GM12878 (cell line): ENCODE results near the gene NHSL2. TPM values are rescaled to one million over a fixed set of nuclear protein-coding genes. Genes with fewer than 3 reads are reported as not detected.

Experiments used
- ATAC-seq: fragments of 200-7000 bp; cut with Tn5 transposase; 3 replicates; pipeline ENCODE4 v1.9.1; 2020; ENCODE audit warnings: mild to moderate bottlenecking, moderate library complexity
- BruUV-seq: library from RNA; stranded (reverse); fragments of 400-500 nt; replicated peaks from 2 replicates; lab custom pipeline; 2021; lab: Mats Ljungman, UMichigan
- CTCF ChIA-PET: fragments of 300-600 bp; sonication (Branson Sonifier 250); formaldehyde crosslinking; extraction: SDS; loops from one replicate; lab custom pipeline; 2021; ENCODE audit warnings: inconsistent platforms; lab: Yijun Ruan, JAX
- POLR2A ChIA-PET: fragments of 350-600 bp; formaldehyde crosslinking; extraction: SDS; loops from one replicate; lab custom pipeline; 2021; ENCODE audit warnings: inconsistent platforms; lab: Charles Lee
- RAD21 ChIA-PET: fragments of 300-600 bp; sonication (Branson Sonifier 250); formaldehyde crosslinking; loops from one replicate; lab custom pipeline; 2023; ENCODE audit warnings: antibody characterized with exemption; ENCODE audit not compliant: unreplicated experiment; lab: Charles Lee
- SMC1A ChIA-PET: fragments of 300-600 bp; sonication (Branson Sonifier 250); formaldehyde crosslinking; loops from one replicate; lab custom pipeline; 2023; ENCODE audit not compliant: unreplicated experiment, uncharacterized antibody; lab: Charles Lee
- DNase-seq: peaks from one replicate; pipeline ENCODE4 v3.0.0-alpha.2; 2011; ENCODE audit warnings: low read depth, low spot score
- FAIRE-seq: peaks from 3 replicates; lab custom pipeline; 2011; peaks lifted over from hg19 to GRCh38; lab: Jason Lieb, UNC
- H2AFZ ChIP-seq: 2 replicates; pipeline ENCODE4 v1.6.0; 2011; ENCODE audit warnings: low read depth, low read length, control low read depth; ENCODE audit not compliant: control insufficient read depth
- H3K27ac ChIP-seq: 2 replicates; pipeline ENCODE4 v1.5.1; 2011; ENCODE audit warnings: control low read depth; ENCODE audit not compliant: control insufficient read depth, insufficient read depth
- H3K27me3 ChIP-seq, 2 experiments: replicated peaks in 1 of 2; 2 replicates each; pipeline versions ENCODE4 v1.6.0 to v1.6.1; 2011; ENCODE audit warnings: low read length in 1 of 2; ENCODE audit not compliant: control insufficient read depth in 2 of 2, insufficient read depth in 2 of 2
- H3K36me3 ChIP-seq, 2 experiments: 2 replicates each; pipeline ENCODE4 v1.5.1; 2011; ENCODE audit warnings: low read length in 1 of 2; ENCODE audit not compliant: control insufficient read depth in 2 of 2, insufficient read depth in 2 of 2
- H3K4me1 ChIP-seq: 2 replicates; pipeline ENCODE4 v1.6.1; 2011; ENCODE audit warnings: mild to moderate bottlenecking, low read length, moderate library complexity, mixed read lengths; ENCODE audit not compliant: control insufficient read depth, insufficient read depth
- H3K4me2 ChIP-seq: 2 replicates; pipeline ENCODE4 v1.6.0; 2011; ENCODE audit warnings: control low read depth; ENCODE audit not compliant: control insufficient read depth, insufficient read depth
- H3K4me3 ChIP-seq: fragments of 200-600 bp; sonication (generic); 2 replicates; pipeline ENCODE4 v1.5.1; 2016
- H3K79me2 ChIP-seq: 2 replicates; pipeline ENCODE4 v1.6.0; 2011; ENCODE audit warnings: low read length; ENCODE audit not compliant: control insufficient read depth, insufficient read depth
- H3K9ac ChIP-seq: 2 replicates; pipeline ENCODE4 v1.8.0; 2011; ENCODE audit warnings: low read length, control low read depth, mixed read lengths; ENCODE audit not compliant: control insufficient read depth, insufficient read depth
- H3K9me3 ChIP-seq: replicated peaks from 3 replicates; pipeline ENCODE4 v1.5.1; 2011; ENCODE audit warnings: mild to moderate bottlenecking, low read length; ENCODE audit not compliant: control insufficient read depth, insufficient read depth
- H4K20me1 ChIP-seq: 2 replicates; pipeline ENCODE4 v1.6.0; 2011; ENCODE audit not compliant: control insufficient read depth, insufficient read depth
- CEBPB ChIP-seq, 2 experiments: fragments of 150-350 bp in 1 of 2; IDR thresholded peaks; 2 replicates each; pipeline ENCODE4 v1.6.1; 2012 to 2014; ENCODE audit warnings: low read depth in 2 of 2, low read length in 2 of 2, borderline replicate concordance in 1 of 2, inconsistent platforms in 1 of 2
- ETV6 ChIP-seq, 2 experiments: fragments of 450-650 bp in 1 of 2; IDR thresholded peaks in 1 of 2; conservative IDR thresholded peaks in 1 of 2; 2 replicates each; pipeline ENCODE4 v1.6.1; 2014; ENCODE audit warnings: antibody characterized with exemption in 1 of 2, borderline replicate concordance in 1 of 2, low read depth in 1 of 2, mild to moderate bottlenecking in 1 of 2, moderate library complexity in 1 of 2
- JUND ChIP-seq: IDR thresholded peaks from 2 replicates; pipeline ENCODE4 v1.6.1; 2012; ENCODE audit warnings: low read depth, mild to moderate bottlenecking, low read length, improper control_type of control experiment, moderate library complexity
- MXI1 ChIP-seq: fragments of 150-350 bp; IDR thresholded peaks from 2 replicates; pipeline ENCODE4 v1.6.1; 2011; ENCODE audit warnings: low read depth, mild to moderate bottlenecking, inconsistent platforms, low read length, improper control_type of control experiment
- NFXL1 ChIP-seq: fragments of 450-650 bp; IDR thresholded peaks from 2 replicates; pipeline ENCODE4 v1.6.1; 2017; ENCODE audit warnings: antibody characterized with exemption, mild to moderate bottlenecking, borderline replicate concordance
- NFYB ChIP-seq: IDR thresholded peaks from 2 replicates; pipeline ENCODE4 v1.6.1; 2011; ENCODE audit warnings: low read depth, mild to moderate bottlenecking, low read length, improper control_type of control experiment, moderate library complexity; ENCODE audit not compliant: insufficient read depth
- NR2C1 ChIP-seq: fragments of 450-650 bp; IDR thresholded peaks from 2 replicates; pipeline ENCODE4 v1.6.1; 2017; ENCODE audit warnings: antibody characterized with exemption, mild to moderate bottlenecking, moderate library complexity
- POLR2AphosphoS5 ChIP-seq: IDR thresholded peaks from 2 replicates; pipeline ENCODE4 v1.6.1; 2011; ENCODE audit warnings: mild to moderate bottlenecking, low read length, inconsistent platforms
- RB1 ChIP-seq: fragments of 450-650 bp; formaldehyde crosslinking; IDR thresholded peaks from 2 replicates; pipeline ENCODE4 v1.6.1; 2017; ENCODE audit warnings: mild to moderate bottlenecking, borderline replicate concordance
- SKIL ChIP-seq: fragments of 450-650 bp; IDR thresholded peaks from 2 replicates; pipeline ENCODE4 v1.6.1; 2017; ENCODE audit warnings: mild to moderate bottlenecking, low read depth, inconsistent platforms; ENCODE audit not compliant: poor library complexity, severe bottlenecking
- TARDBP ChIP-seq: IDR thresholded peaks from 2 replicates; pipeline ENCODE4 v1.6.1; 2016; ENCODE audit warnings: borderline replicate concordance
- ZNF384 ChIP-seq: IDR thresholded peaks from 2 replicates; pipeline ENCODE4 v1.6.1; 2012; ENCODE audit warnings: low read depth, mild to moderate bottlenecking, low read length, improper control_type of control experiment, borderline replicate concordance
- WGBS: methylation state at CpG from one replicate; pipeline ENCODE4 v1.1.6; 2016; ENCODE audit warnings: low lambda C conversion rate; ENCODE audit not compliant: insufficient replicate concordance, insufficient coverage; ENCODE audit errors: missing lambda C conversion rate; 5-methylcytosine and 5-hydroxymethylcytosine counted together
- in situ Hi-C: fragments of 300-500 bp; cut with MboI; formaldehyde crosslinking; loops from 9 replicates; pipeline ENCODE4 v1.14.3; 2018; ENCODE audit warnings: mixed read lengths
- intact Hi-C: fragments of 100-400 bp; cut with micrococcal nuclease; formaldehyde crosslinking; loops from one replicate; pipeline ENCODE4 v1.14.2; 2022; ENCODE audit not compliant: unreplicated experiment
- polyA plus RNA-seq, 11 experiments: library from polyadenylated mRNA; depleted of rRNA in 4 of 11; unstranded in 6 of 11; stranded (reverse) in 5 of 11; fragments of >200 nt; fragmentation: Nextera tagmentation in 4 of 11; fragmentation: Illumina TruSeq in 1 of 11; extraction: Ambion mirVana in 4 of 11; extraction: Trizol in 1 of 11; gene quantifications; 1 replicate in 1 of 11; 2 replicates in 10 of 11; pipeline versions ENCODE4 v1.2.1 to v1.2.3, GENCODE V29; 2011 to 2016; ENCODE audit warnings: inconsistent platforms in 2 of 11, missing spikeins in 2 of 11, low read depth in 1 of 11
- total RNA-seq, 4 experiments: library from RNA; depleted of rRNA in 3 of 4; stranded (reverse); fragments of >200 nt in 3 of 4; fragmentation: Illumina TruSeq in 1 of 4; extraction: Trizol in 1 of 4; gene quantifications; 2 replicates each; pipeline versions ENCODE4 v1.2.1 to v1.2.3, GENCODE V29; 2013 to 2021
- TF ChIP-seq, protein P1 (sequence below): fragments of 450-650 bp; IDR thresholded peaks from 2 replicates; pipeline ENCODE4 v1.6.1; 2016; ENCODE audit warnings: mild to moderate bottlenecking, moderate library complexity, borderline replicate concordance
- TF ChIP-seq, protein P2 (sequence below): fragments of 450-650 bp; IDR thresholded peaks from 2 replicates; pipeline ENCODE4 v1.6.1; 2018; ENCODE audit warnings: borderline replicate concordance, mild to moderate bottlenecking; ENCODE audit not compliant: partially characterized antibody

NHSL2 gene
- total and polyA plus RNA-seq, 10 of the 15 experiments (the other 5 are each of a cell fraction or from before 2014, with no cell fraction given) = 0.05 to 0.53 (median 0.07) TPM; not detected in 2

- DNase-seq (no peak), FAIRE-seq (no peak), ATAC-seq (peak; percentile 64)
- H3K4me2 ChIP-seq = no peak overlapping the region
- intact Hi-C loops (no loop called here), in situ Hi-C loops (no loop called here)
- H3K4me3 ChIP-seq = no peak overlapping the region
- no peaks in the 10 kb centered on the region for H3K79me2 ChIP-seq
- H3K27me3 ChIP-seq = no peaks in the 10 kb centered on the region; a peak in 1 of 4 replicates
- ChIA-PET POLR2A (no interaction called here), CTCF (no interaction called here), SMC1A (interaction anchor here (1.1 kb wide), 1 partner anchor 134 kb away, joined by 3 read pairs; no protein-coding TSS in a partner anchor), RAD21 (no interaction called here)
- H3K36me3 ChIP-seq = no peaks in the 10 kb centered on the region
- WGBS = 15% methylated on average over 8 of the region's 8 CpGs
- no peak overlapping the region for H3K9ac ChIP-seq
- BruUV-seq = no TSS peak
- TF ChIP-seq JUND = no peak
- TF ChIP-seq TARDBP = no peak
- no peak for TF ChIP-seq RB1
- TF ChIP-seq NFYB = no peak
- no peak for TF ChIP-seq ETV6 (conservative IDR thresholded peaks at IDR 0.05 in 1 of 2, IDR thresholded peaks at IDR 0.05 in 1 of 2; ENCODE audit: borderline replicate concordance in 1 of 2, low read depth in 1 of 2)
- TF ChIP-seq POLR2AphosphoS5 = no peak
- no peak for TF ChIP-seq CEBPB (IDR thresholded peaks at IDR 0.05; ENCODE audit: borderline replicate concordance in 1 of 2, low read depth in 2 of 2, low read length in 2 of 2)
- no peak for TF ChIP-seq NFXL1
- TF ChIP-seq, protein P1, sequence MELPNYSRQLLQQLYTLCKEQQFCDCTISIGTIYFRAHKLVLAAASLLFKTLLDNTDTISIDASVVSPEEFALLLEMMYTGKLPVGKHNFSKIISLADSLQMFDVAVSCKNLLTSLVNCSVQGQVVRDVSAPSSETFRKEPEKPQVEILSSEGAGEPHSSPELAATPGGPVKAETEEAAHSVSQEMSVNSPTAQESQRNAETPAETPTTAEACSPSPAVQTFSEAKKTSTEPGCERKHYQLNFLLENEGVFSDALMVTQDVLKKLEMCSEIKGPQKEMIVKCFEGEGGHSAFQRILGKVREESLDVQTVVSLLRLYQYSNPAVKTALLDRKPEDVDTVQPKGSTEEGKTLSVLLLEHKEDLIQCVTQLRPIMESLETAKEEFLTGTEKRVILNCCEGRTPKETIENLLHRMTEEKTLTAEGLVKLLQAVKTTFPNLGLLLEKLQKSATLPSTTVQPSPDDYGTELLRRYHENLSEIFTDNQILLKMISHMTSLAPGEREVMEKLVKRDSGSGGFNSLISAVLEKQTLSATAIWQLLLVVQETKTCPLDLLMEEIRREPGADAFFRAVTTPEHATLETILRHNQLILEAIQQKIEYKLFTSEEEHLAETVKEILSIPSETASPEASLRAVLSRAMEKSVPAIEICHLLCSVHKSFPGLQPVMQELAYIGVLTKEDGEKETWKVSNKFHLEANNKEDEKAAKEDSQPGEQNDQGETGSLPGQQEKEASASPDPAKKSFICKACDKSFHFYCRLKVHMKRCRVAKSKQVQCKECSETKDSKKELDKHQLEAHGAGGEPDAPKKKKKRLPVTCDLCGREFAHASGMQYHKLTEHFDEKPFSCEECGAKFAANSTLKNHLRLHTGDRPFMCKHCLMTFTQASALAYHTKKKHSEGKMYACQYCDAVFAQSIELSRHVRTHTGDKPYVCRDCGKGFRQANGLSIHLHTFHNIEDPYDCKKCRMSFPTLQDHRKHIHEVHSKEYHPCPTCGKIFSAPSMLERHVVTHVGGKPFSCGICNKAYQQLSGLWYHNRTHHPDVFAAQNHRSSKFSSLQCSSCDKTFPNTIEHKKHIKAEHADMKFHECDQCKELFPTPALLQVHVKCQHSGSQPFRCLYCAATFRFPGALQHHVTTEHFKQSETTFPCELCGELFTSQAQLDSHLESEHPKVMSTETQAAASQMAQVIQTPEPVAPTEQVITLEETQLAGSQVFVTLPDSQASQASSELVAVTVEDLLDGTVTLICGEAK = no peak
- TF ChIP-seq, protein P2, sequence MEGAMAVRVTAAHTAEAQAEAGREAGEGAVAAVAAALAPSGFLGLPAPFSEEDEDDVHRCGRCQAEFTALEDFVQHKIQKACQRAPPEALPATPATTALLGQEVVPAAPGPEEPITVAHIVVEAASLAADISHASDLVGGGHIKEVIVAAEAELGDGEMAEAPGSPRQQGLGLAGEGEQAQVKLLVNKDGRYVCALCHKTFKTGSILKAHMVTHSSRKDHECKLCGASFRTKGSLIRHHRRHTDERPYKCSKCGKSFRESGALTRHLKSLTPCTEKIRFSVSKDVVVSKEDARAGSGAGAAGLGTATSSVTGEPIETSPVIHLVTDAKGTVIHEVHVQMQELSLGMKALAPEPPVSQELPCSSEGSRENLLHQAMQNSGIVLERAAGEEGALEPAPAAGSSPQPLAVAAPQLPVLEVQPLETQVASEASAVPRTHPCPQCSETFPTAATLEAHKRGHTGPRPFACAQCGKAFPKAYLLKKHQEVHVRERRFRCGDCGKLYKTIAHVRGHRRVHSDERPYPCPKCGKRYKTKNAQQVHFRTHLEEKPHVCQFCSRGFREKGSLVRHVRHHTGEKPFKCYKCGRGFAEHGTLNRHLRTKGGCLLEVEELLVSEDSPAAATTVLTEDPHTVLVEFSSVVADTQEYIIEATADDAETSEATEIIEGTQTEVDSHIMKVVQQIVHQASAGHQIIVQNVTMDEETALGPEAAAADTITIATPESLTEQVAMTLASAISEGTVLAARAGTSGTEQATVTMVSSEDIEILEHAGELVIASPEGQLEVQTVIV = no peak
- TF ChIP-seq ZNF384 = no peak
- no peak for TF ChIP-seq SKIL
- no peak for TF ChIP-seq NR2C1
- no peak for TF ChIP-seq MXI1
- H3K4me1 ChIP-seq = no peaks in the 10 kb centered on the region
- H3K9me3 ChIP-seq = no peaks in the 10 kb centered on the region
- H4K20me1 ChIP-seq = no peaks in the 10 kb centered on the region
- H2AFZ ChIP-seq = no peak overlapping the region
- no peak overlapping the region for H3K27ac ChIP-seq
These were observed 82.1 kb downstream of the NHSL2 start for GRCh38 chrX:71992711-71993110.
